Thyroid gland (tissue), 4 donors: Measurements from ENCODE around the gene MERTK.

ENCODE experiments used
- POLR2A ChIP-seq, 2 donors: fragments of 450-650 bp; IDR thresholded peaks; one replicate each; pipeline ENCODE4 v1.6.1; 2017; ENCODE audit warnings: antibody characterized with exemption in 2 of 2, mild to moderate bottlenecking in 2 of 2, moderate library complexity in 1 of 2
- TF ChIP-seq, protein P1 (sequence below), 6 experiments: fragments of 200-600 bp in 3 of 6; fragments of 450-650 bp in 3 of 6; sonication (generic) in 3 of 6; IDR thresholded peaks; one replicate each; pipeline ENCODE4 v1.5.1; 2016 to 2019; ENCODE audit warnings: antibody characterized with exemption in 6 of 6, mild to moderate bottlenecking in 2 of 6, inconsistent platforms in 1 of 6, moderate library complexity in 1 of 6

DNA sequence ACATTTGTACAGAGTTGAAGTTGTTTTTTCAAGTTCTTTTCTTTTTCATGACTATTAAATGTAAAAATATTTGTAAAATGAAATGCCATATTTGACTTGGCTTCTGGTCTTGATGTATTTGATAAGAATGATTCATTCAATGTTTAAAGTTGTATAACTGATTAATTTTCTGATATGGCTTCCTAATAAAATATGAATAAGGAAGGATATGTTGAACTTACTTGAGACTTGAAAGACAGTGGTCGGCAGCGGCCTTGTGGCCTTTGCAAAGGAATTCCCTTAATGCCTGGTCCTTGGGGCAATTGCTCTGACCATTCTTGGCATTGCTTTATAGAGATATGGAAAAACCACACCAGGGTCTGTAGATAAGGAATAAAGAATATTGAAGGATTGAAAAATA, 130.8 kb downstream of the MERTK start:
- TF ChIP-seq, protein P1, sequence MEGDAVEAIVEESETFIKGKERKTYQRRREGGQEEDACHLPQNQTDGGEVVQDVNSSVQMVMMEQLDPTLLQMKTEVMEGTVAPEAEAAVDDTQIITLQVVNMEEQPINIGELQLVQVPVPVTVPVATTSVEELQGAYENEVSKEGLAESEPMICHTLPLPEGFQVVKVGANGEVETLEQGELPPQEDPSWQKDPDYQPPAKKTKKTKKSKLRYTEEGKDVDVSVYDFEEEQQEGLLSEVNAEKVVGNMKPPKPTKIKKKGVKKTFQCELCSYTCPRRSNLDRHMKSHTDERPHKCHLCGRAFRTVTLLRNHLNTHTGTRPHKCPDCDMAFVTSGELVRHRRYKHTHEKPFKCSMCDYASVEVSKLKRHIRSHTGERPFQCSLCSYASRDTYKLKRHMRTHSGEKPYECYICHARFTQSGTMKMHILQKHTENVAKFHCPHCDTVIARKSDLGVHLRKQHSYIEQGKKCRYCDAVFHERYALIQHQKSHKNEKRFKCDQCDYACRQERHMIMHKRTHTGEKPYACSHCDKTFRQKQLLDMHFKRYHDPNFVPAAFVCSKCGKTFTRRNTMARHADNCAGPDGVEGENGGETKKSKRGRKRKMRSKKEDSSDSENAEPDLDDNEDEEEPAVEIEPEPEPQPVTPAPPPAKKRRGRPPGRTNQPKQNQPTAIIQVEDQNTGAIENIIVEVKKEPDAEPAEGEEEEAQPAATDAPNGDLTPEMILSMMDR (IDR thresholded peaks at IDR 0.05) = no peak
- no peak for TF ChIP-seq POLR2A (IDR thresholded peaks at IDR 0.05)
